HepG2 (cell line): ENCODE measurements around the gene CYP27B1. TPM values are rescaled to one million over a fixed set of nuclear protein-coding genes. Genes with fewer than 3 reads are reported as not detected.
A peak's percentile ranks its signal among the peaks of the same experiment; 100 is the strongest.

ENCODE experiments used
- ASH2L ChIP-seq: fragments of 300-600, 200-600 bp; sonication (generic); IDR thresholded peaks from 2 replicates; pipeline ENCODE4 v1.7.0; 2017; ENCODE audit warnings: low read depth, mild to moderate bottlenecking, moderate library complexity, mixed read lengths, low read length; ENCODE audit not compliant: insufficient read length
- CHCHD3 ChIP-seq: sonication (generic); formaldehyde crosslinking; IDR thresholded peaks from 2 replicates; pipeline ENCODE4 v1.8.0; 2022; ENCODE audit warnings: mild to moderate bottlenecking, missing genetic modification reagents, moderate library complexity
- EZH2 ChIP-seq: conservative IDR thresholded peaks from 2 replicates; pipeline ENCODE4 v1.6.1; 2012; ENCODE audit warnings: mild to moderate bottlenecking, low read depth, low read length, moderate library complexity
- GZF1 ChIP-seq: sonication (generic); formaldehyde crosslinking; IDR thresholded peaks from 2 replicates; pipeline ENCODE4 v1.5.1; 2020; ENCODE audit warnings: mild to moderate bottlenecking, missing genetic modification reagents
- HDAC6 ChIP-seq: fragments of 200-600 bp; sonication (generic); IDR thresholded peaks from 2 replicates; pipeline ENCODE4 v1.7.0; 2017; ENCODE audit warnings: mild to moderate bottlenecking, antibody characterized with exemption, low read length, low read depth
- MBNL3 ChIP-seq: fragments of 250-450 bp; sonication (Bioruptor Pico); conservative IDR thresholded peaks from 2 replicates; pipeline ENCODE4 v1.8.0; 2022; ENCODE audit warnings: mild to moderate bottlenecking, inconsistent platforms
- MEIS1 ChIP-seq: sonication (generic); formaldehyde crosslinking; IDR thresholded peaks from 2 replicates; pipeline ENCODE4 v1.9.0; 2021; ENCODE audit warnings: mild to moderate bottlenecking, missing genetic modification reagents, moderate library complexity, borderline replicate concordance
- NFE2 ChIP-seq: sonication (generic); formaldehyde crosslinking; IDR thresholded peaks from 2 replicates; pipeline ENCODE4 v1.4.0; 2020; ENCODE audit warnings: missing genetic modification reagents
- NFE2L1 ChIP-seq: sonication (generic); formaldehyde crosslinking; IDR thresholded peaks from 2 replicates; pipeline ENCODE4 v1.4.0; 2020; ENCODE audit warnings: missing genetic modification reagents, mild to moderate bottlenecking, borderline replicate concordance
- RELA ChIP-seq: sonication (generic); formaldehyde crosslinking; IDR thresholded peaks from 2 replicates; pipeline ENCODE4 v1.4.0; 2020; ENCODE audit warnings: missing genetic modification reagents
- SCMH1 ChIP-seq: sonication (generic); formaldehyde crosslinking; IDR thresholded peaks from 2 replicates; pipeline ENCODE4 v1.9.0; 2021; ENCODE audit warnings: missing genetic modification reagents, mild to moderate bottlenecking, borderline replicate concordance
- SMAD3 ChIP-seq: sonication (generic); formaldehyde crosslinking; IDR thresholded peaks from 2 replicates; pipeline ENCODE4 v1.4.0; 2020; ENCODE audit warnings: missing genetic modification reagents
- TCF12 ChIP-seq, 2 experiments: fragments of 450-650 bp in 1 of 2; sonication (generic) in 1 of 2; formaldehyde crosslinking in 1 of 2; IDR thresholded peaks; 2 replicates each; pipeline versions ENCODE4 v1.6.1 to v1.8.0; 2017 to 2022; ENCODE audit warnings: antibody characterized with exemption in 1 of 2, mild to moderate bottlenecking in 1 of 2, missing genetic modification reagents in 1 of 2, moderate library complexity in 1 of 2
- TCF7 ChIP-seq: sonication (generic); IDR thresholded peaks from 2 replicates; pipeline ENCODE4 v1.6.1; 2016; ENCODE audit warnings: antibody characterized with exemption, low read depth
- ZFY ChIP-seq: sonication (generic); formaldehyde crosslinking; IDR thresholded peaks from 2 replicates; pipeline ENCODE4 v1.4.0; 2020; ENCODE audit warnings: missing genetic modification reagents
- ZNF121 ChIP-seq: sonication (generic); formaldehyde crosslinking; IDR thresholded peaks from 2 replicates; pipeline ENCODE4 v1.5.0; 2020; ENCODE audit warnings: mild to moderate bottlenecking, missing genetic modification reagents
- ZNF589 ChIP-seq: sonication (generic); formaldehyde crosslinking; conservative IDR thresholded peaks from 2 replicates; pipeline ENCODE4 v1.8.0; 2022; ENCODE audit warnings: mild to moderate bottlenecking, moderate library complexity, missing genetic modification reagents
- ZNF780A ChIP-seq: sonication (generic); formaldehyde crosslinking; IDR thresholded peaks from 2 replicates; pipeline ENCODE4 v1.8.0; 2022; ENCODE audit warnings: mild to moderate bottlenecking, missing genetic modification reagents, moderate library complexity
- ZSCAN9 ChIP-seq: IDR thresholded peaks from 2 replicates; pipeline ENCODE4 v1.6.1; 2016; ENCODE audit warnings: borderline replicate concordance
- polyA plus RNA-seq, 8 experiments: library from polyadenylated mRNA; depleted of rRNA in 3 of 8; stranded (reverse) in 7 of 8; unstranded in 1 of 8; fragments of >200 nt; fragmentation: Illumina TruSeq in 4 of 8; extraction: Trizol in 4 of 8; gene quantifications; 2 replicates each; pipeline versions ENCODE4 v1.2.1 to v1.2.3, GENCODE V29; 2011 to 2016; ENCODE audit warnings: low read depth in 4 of 8, missing spikeins in 1 of 8, mixed read lengths in 1 of 8; ENCODE audit not compliant: insufficient read depth in 1 of 8
- total RNA-seq, 5 experiments: library from RNA; depleted of rRNA; stranded (reverse); fragments of >200 nt; fragmentation: Illumina TruSeq; extraction: Trizol; gene quantifications; 2 replicates each; pipeline ENCODE4 v1.2.3, GENCODE V29; 2016; ENCODE audit warnings: low read depth in 1 of 5
- TF ChIP-seq, protein P1 (sequence below): sonication (generic); formaldehyde crosslinking; IDR thresholded peaks from 2 replicates; pipeline ENCODE4 v1.5.0; 2020; ENCODE audit warnings: mild to moderate bottlenecking, missing genetic modification reagents, moderate library complexity
- TF ChIP-seq, protein P2 (sequence below): sonication (generic); formaldehyde crosslinking; conservative IDR thresholded peaks from 2 replicates; pipeline ENCODE4 v1.8.1; 2023; ENCODE audit warnings: missing genetic modification reagents
- TF ChIP-seq, protein P3 (sequence below): sonication (generic); formaldehyde crosslinking; IDR thresholded peaks from 2 replicates; pipeline ENCODE4 v1.5.0; 2020; ENCODE audit warnings: missing genetic modification reagents
- TF ChIP-seq, protein P4 (sequence below): sonication (generic); formaldehyde crosslinking; IDR thresholded peaks from 2 replicates; pipeline ENCODE4 v1.8.1; 2023; ENCODE audit warnings: mild to moderate bottlenecking, missing genetic modification reagents

The CYP27B1 gene
- total and polyA plus RNA-seq, 2 of the 13 experiments (the other 11 are each of a cell fraction or from before 2014, with no cell fraction given): 2.3 to 3.0 TPM

DNA sequence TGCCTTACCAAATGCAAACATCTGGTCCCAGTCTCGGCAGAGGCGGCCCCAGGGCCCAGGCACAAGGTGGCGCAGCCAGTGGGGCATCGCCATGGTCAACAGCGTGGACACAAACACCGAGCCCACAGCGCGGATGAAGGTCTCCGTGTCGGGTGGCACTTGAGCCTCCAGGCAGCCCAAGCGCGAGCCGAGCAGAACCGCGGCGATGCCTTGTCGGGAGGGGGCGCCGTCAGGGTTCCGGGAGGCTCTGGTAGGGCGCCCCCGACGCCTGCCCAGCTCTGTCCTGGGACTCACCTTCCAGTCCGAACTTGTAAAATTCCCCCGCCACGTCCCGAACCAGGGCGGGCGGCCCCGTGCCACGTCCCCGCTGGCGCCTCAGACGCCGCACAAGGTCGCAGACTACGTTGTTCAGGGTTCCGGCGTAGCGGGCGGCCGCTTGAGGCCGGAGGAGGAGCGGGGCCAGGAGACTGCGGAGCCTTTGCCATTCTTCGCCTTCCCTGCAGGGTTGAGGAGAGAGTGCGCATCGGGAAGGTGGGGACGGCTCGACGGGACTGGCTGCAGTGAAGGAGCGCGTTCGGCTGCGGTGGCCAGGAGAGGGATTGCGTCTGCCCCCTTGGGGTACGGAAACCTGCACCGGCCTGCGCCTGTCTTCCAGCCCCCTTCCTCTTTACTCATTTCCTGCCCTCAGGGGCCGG, 1.7 kb downstream of the CYP27B1 start (continued):
- TF ChIP-seq SMAD3 (CRISPR knock-in tag): 0 out of 2 replicates have a peak, but pooled peaks have one; percentile 8
- TF ChIP-seq TCF12 (IDR thresholded peaks at IDR 0.05): no peak
- TF ChIP-seq TCF12 (CRISPR knock-in tag; IDR thresholded peaks at IDR 0.05): no peak
- TF ChIP-seq, protein P1, sequence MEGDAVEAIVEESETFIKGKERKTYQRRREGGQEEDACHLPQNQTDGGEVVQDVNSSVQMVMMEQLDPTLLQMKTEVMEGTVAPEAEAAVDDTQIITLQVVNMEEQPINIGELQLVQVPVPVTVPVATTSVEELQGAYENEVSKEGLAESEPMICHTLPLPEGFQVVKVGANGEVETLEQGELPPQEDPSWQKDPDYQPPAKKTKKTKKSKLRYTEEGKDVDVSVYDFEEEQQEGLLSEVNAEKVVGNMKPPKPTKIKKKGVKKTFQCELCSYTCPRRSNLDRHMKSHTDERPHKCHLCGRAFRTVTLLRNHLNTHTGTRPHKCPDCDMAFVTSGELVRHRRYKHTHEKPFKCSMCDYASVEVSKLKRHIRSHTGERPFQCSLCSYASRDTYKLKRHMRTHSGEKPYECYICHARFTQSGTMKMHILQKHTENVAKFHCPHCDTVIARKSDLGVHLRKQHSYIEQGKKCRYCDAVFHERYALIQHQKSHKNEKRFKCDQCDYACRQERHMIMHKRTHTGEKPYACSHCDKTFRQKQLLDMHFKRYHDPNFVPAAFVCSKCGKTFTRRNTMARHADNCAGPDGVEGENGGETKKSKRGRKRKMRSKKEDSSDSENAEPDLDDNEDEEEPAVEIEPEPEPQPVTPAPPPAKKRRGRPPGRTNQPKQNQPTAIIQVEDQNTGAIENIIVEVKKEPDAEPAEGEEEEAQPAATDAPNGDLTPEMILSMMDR: peak; percentile 78
- no peak for TF ChIP-seq MEIS1 (CRISPR knock-in tag)
- no peak for TF ChIP-seq ZNF121
- no peak for TF ChIP-seq NFE2L1
- no peak for TF ChIP-seq TCF7
- TF ChIP-seq, protein P2, sequence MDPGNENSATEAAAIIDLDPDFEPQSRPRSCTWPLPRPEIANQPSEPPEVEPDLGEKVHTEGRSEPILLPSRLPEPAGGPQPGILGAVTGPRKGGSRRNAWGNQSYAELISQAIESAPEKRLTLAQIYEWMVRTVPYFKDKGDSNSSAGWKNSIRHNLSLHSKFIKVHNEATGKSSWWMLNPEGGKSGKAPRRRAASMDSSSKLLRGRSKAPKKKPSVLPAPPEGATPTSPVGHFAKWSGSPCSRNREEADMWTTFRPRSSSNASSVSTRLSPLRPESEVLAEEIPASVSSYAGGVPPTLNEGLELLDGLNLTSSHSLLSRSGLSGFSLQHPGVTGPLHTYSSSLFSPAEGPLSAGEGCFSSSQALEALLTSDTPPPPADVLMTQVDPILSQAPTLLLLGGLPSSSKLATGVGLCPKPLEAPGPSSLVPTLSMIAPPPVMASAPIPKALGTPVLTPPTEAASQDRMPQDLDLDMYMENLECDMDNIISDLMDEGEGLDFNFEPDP (CRISPR knock-in tag): no peak
- no peak for TF ChIP-seq EZH2
- TF ChIP-seq SCMH1 (CRISPR knock-in tag): no peak
- peak; percentile 16 for TF ChIP-seq ASH2L
- TF ChIP-seq NFE2 (CRISPR knock-in tag): no peak
- TF ChIP-seq HDAC6: no peak
- TF ChIP-seq, protein P3, sequence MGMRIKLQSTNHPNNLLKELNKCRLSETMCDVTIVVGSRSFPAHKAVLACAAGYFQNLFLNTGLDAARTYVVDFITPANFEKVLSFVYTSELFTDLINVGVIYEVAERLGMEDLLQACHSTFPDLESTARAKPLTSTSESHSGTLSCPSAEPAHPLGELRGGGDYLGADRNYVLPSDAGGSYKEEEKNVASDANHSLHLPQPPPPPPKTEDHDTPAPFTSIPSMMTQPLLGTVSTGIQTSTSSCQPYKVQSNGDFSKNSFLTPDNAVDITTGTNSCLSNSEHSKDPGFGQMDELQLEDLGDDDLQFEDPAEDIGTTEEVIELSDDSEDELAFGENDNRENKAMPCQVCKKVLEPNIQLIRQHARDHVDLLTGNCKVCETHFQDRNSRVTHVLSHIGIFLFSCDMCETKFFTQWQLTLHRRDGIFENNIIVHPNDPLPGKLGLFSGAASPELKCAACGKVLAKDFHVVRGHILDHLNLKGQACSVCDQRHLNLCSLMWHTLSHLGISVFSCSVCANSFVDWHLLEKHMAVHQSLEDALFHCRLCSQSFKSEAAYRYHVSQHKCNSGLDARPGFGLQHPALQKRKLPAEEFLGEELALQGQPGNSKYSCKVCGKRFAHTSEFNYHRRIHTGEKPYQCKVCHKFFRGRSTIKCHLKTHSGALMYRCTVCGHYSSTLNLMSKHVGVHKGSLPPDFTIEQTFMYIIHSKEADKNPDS (CRISPR knock-in tag): no peak
- peak; percentile 19; the same call in 1 of the 2 replicates for TF ChIP-seq ZSCAN9
- TF ChIP-seq ZNF780A (CRISPR knock-in tag): peak; percentile 86; the same call in 1 of the 2 replicates
- TF ChIP-seq CHCHD3 (CRISPR knock-in tag): no peak
- TF ChIP-seq RELA (CRISPR knock-in tag): no peak
- TF ChIP-seq, protein P4, sequence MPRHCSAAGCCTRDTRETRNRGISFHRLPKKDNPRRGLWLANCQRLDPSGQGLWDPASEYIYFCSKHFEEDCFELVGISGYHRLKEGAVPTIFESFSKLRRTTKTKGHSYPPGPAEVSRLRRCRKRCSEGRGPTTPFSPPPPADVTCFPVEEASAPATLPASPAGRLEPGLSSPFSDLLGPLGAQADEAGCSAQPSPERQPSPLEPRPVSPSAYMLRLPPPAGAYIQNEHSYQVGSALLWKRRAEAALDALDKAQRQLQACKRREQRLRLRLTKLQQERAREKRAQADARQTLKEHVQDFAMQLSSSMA (CRISPR knock-in tag): no peak
- TF ChIP-seq ZNF589: 0 out of 2 replicates have a peak, but pooled peaks have one; percentile 78
- TF ChIP-seq MBNL3 (CRISPR knock-in tag): no peak
- no peak for TF ChIP-seq GZF1 (CRISPR knock-in tag)
- no peak for TF ChIP-seq ZFY (CRISPR knock-in tag)
